ENCODE data around the gene PRPF19.

DNA sequence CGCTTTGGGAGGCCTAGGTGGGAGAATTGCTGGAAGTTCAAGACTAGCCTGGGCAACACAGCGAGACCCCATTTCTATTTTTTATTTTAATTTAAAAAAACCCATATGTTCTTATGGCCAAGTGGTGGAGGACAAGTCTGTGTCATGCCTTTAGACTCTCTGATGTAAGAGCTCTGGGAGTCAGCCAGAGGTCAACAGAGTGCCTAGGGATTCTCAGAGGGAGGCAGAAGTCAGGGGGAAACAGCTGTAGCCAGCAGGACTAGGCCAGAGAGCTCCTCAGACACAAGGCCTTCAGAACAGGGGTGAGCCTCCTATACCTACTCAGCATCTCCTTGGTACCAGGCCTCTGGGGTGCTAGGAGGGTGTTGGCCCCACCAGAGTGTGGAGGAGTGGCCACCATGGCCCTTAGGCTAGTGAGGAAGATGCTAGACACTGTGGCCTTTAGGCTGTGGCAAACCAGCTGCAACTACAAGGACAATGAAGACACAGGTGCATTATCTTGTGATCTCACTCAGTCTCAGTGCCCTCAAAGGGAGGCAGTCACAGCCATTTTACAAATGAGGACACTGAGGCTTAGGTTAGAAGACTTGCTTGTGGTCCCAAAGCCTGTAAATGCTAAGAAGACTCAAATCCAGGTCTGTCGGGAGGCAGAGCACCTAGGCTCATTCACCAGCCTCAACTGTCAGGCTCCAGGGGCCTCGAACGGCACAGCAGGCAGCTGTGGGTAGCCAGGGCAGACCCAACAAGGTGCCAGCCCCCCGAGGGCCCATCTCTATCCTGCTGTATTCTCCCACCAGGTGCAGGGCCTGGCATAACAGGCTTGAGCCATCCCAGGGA is 34.0 kb downstream of the PRPF19 start:
- TF ChIP-seq, protein P1, sequence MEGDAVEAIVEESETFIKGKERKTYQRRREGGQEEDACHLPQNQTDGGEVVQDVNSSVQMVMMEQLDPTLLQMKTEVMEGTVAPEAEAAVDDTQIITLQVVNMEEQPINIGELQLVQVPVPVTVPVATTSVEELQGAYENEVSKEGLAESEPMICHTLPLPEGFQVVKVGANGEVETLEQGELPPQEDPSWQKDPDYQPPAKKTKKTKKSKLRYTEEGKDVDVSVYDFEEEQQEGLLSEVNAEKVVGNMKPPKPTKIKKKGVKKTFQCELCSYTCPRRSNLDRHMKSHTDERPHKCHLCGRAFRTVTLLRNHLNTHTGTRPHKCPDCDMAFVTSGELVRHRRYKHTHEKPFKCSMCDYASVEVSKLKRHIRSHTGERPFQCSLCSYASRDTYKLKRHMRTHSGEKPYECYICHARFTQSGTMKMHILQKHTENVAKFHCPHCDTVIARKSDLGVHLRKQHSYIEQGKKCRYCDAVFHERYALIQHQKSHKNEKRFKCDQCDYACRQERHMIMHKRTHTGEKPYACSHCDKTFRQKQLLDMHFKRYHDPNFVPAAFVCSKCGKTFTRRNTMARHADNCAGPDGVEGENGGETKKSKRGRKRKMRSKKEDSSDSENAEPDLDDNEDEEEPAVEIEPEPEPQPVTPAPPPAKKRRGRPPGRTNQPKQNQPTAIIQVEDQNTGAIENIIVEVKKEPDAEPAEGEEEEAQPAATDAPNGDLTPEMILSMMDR (IDR thresholded peaks at IDR 0.05) = no peak
- no peak for TF ChIP-seq POLR2A (IDR thresholded peaks at IDR 0.05)
